Central memory CD4-positive, alpha-beta T cell (primary cell): ENCODE results near the gene ARID4B.
"Not testable (repeated sequence)": the region's sequence is repeated elsewhere in the genome, so short reads cannot be mapped to it uniquely, and the experiment has no call there.

Experiments
- DNase-seq: peaks from one replicate; pipeline ENCODE4 v3.0.0; 2022

ARID4B gene

DNA sequence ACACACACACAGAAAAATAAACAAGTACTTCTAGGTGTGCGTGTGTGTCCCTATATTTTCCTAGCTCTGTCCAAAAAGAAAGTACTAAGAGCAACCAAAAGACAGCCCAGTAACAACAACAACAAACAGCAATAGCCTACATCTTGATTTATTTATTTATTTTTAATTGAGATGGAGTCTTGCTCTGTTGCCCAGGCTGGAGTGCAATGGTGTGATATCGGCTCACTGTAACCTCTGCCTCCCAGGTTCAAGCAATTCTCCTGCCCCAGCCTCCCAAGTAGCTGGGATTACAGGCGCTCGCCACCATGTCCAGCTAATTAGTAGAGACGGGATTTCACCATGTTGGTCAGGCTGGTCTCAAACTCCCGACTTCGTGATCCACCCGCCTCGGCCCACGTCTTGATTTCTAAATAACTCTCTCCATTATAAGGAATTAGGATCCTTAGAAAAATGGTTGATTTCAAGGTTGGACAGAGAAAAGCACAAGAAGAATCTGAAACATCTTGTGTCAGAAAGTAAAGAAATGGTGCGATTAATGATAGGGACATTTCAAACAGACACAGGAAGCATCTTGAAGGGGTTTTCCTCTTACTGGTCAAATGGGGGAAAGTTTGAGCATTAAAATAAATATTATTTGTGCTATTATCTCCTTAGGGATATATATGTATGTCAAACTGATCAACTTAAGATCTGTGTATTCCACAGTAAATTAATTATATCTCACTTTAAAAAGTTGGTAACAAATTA lies 59.4 kb downstream of the ARID4B start:
- no peak for DNase-seq

DNA sequence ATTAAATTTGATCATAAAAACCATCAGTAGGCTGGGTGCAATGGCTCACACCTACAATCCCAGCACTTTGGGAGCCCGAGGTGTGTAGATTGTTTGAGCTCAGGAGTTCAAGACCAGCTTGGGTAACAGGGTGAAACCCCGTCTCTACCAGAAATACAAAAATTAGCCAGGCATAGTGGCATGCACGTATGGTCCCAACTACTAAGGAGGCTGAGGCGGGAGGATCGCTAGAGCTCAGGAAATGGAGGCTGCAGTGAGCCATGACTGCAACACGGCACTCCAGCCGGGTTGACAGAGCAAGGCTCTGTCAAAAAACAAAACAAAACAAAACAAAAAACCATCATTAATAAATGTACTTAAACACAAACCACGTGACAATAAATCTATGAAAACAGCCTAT lies 61.0 kb downstream of the ARID4B start:
- DNase-seq, result no peak

DNA sequence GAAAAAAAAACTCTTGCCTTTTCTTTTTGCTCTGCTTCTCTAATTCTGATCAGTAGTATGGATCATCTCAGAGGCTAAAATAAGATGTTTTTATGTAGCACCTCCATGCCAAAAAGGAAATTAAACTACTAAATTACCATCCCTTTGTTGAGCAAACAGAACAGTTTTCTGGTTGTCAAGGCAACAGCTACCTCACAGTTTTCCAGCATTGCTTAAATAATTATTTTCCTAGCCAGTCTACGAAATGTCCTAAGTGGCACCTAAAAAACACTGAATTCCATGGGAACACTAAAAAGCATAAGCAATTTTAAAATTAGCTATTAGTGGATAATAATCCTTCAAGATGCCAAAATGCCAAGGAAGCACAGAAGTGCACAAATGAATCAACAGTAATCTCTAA lies 61.7 kb downstream of the ARID4B start:
- DNase-seq, result no peak

DNA sequence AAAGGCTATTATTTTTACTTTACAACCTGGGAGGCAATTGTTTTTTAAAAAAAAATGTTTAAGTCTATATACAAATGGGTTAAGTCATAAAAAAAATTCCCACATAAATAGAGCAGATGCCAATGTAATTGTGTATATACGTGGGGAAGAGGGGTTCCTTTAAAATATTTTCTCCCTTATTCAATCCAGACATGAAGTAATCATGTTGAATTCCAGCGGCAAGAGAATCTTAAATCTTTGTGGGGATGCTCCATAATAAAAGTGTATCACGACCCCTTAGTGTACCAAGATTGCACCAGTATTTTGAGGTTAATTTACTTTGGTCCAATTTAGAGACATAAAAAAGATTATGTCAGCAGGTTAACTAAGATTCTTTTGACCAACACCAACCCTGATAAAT lies 62.1 kb downstream of the ARID4B start:
- DNase-seq, result no peak

DNA sequence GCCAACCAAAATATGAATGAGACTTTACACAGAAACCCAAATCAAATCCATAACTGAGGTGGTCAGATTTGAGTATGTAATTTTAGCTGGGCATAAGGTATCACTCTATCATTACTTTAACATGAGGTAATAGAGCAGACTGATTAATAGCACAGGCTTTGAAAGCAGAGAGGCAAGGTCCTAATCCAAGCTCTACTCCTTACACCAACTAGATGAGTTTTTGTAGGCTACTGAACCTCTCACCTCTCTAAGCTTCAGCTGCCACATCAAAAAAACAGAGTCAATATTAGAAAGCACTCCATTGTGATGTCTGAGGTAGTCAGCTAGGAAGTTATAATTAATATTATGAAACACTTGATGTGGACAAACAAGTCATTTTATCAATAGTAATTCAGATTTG lies 63.7 kb downstream of the ARID4B start:
- DNase-seq, result no peak

DNA sequence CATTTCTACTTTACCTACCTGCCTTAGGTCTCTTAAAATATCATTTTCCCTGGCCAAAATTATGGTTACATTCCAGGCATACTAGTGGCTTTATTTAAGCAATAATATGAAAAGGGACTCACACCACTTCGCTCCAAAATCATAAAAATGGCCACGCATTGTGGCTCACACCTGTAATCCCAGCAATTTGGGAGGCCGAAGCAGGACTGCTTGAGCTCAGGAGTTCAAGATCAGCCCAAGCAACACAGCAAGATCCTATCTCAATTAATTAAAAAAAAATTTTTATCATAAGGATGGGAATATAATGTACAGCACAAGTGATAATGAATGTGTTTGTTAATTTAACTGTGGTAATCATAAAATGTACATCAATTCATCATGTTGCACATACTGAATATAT lies 65.4 kb downstream of the ARID4B start:
- no peak for DNase-seq

DNA sequence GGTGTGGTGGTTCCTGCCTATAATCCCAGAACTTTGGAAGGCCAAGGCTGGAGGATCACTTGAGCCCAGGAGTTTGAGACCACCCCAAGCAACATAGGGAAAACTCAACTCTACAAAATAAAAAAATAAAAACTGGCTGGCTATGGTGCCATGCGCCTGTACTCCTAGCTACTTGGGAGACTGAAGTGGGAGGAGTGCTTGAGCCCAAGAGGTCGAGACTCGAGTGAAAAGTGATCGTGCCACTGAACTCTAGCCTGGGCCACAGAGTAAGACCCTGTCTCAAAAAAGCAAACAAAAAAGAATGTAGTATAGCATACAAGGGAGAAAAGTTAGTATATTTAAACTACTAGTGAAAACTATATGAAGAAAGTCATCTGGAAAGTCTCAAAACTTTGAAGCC lies 66.7 kb downstream of the ARID4B start:
- DNase-seq, result no peak

DNA sequence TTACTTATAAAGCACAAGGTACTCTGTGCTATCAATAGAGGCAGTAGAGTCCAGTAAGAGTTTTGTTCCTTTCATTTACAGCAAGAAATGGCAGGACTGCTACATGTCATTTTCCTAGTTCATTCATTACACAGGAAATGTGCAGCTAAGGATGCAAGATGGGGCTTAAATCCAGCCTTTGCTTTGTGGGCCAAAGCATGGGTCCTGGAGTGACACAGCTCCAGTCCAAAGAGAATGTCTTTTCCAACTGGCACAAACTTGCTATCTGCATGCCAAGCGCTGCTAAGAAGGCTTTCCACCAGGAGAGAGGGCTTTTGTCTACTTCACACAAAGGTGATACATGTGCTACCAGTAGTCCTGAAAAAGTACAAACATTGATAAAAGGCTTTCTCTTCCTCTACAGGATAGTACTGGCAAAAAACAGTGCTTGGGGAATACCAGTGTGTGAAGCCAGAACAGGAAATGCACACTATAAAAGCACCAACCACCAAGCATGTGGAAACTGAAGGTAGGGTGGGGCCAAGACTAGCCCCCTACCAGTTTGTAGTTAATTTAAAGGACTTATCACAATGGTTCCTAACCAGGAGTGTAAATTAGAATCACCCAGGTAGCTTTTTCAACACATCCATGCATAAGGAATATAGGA lies 68.7 kb downstream of the ARID4B start:
- DNase-seq, result no peak

DNA sequence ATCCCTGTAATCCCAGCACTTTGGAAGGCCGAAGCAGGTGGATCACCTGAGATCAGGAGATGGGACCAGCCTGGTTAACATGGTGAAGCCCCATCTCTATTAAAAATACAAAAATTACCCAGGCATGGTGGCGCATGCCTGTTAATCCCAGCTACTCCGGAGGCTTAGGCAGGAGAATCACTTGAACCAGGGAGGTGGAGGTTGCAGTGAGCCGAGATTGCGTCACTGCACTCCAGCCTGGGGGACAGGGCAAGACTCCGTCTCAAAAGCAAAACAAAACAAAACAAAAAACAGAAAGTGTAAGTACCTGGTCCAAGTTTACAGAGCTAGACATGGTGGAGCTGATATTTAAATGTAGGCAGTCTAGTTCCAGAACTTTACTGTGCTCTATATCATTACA lies 69.9 kb downstream of the ARID4B start:
- not testable (repeated sequence) for DNase-seq

DNA sequence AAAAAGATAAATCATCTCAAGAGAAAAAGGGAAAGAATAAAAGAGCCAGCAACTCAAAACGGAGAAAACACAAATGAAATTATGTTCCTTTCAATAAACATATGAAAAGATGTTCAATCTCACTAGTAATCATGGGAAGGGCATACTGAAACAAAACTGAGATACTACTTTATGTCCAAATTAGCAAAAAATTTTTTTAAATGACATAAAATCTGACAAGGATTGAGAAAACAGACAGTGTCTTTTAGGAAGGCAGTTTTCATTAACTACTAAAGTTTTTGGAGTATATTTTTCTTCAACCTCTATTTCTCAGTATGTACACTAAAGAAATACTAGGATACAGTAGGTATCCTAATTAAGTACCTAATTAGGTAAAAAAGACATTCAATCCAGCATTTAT lies 73.3 kb downstream of the ARID4B start:
- no peak for DNase-seq

DNA sequence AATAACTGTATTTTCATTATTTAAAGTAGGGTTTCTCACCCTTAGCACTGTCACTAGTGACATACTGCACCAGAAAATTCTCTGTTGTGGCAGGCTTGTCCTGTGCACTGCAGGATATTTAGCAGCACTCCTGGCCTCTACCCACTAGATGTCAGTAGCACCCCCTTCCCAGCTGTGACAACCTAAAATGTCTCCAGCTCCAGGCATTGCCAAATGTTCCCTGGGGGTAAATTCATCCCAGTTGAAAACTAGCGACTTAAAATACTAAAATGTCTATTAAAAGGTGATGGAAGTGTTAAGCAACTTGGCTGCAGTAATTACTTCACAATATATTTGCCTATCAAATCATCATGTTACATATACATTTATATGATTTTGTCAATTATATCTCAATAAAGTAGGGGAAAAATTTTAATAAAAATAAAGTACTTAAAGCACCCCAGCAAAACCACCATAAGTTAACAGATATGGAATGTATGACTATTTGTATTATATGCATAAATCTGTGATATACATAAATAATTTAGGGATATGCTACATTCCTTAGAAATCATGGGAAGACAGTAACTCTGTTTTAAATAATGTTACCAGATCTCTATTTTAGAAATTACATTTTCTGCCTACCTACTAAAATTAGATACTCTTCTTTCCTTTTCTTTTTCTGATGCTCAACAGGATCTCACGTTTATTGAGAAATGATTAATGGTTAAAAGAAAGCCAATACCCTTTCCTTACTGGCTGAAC lies 74.6 kb downstream of the ARID4B start:
- peak; percentile 60 for DNase-seq

DNA sequence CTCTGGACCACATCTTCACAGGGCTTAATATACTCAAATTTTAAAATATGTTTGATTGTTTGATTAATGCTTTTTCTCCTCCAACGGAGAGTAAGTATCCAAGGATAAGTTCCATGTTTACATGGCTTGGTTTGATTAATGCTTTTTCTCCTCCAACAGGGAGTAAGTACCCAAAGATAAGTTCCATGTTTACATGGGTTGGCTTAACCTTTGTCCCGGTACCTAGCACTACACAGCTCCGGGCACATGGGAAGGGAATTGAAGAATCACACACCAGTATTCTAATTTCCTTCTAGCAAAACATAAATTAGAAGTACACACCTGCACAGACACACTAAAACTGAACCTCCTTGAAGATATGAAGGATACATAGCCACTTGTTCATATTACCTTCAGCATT lies 77.5 kb downstream of the ARID4B start:
- DNase-seq, result no peak

DNA sequence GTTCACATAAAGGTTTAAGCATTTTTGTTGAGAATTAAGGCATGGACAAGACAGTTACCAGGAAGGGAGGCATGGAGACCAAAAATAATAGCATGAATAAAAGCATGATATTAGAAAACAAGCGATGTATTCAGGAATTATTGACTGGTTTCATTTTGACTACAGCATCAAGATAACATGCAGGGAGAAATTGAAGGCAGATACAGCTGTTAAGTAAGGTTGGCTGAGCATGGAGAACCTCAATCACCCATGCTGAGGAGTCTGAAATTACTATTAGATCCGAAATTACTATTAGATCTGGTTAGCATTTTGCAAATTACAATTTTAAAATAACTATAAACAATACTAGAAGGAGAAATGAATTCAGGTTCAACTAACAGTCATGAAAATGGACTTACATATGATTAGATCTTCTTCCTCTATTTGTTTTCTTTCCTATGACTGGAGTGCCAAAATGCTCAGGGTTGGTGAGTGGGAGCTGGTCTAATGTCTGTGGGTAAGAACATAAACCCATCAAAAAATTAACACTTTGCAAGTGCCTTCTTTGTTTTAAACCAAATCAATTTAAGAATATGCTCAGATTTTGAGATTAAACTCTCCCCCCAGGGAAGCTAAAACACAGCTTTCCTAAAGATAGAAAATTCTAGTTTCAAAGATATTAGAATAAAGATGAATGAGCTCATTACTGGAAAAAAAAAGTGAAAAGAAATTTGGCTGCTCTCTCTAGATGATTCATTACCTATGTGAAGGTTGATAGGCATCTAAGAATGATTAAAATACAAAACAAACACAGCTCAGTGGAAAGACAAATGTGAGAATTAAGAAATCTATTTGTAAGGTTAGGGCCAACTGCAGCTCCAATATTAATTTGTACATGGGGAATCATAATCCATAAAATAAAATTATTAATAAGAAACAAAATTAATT lies 81.7 kb downstream of the ARID4B start:
- no peak for DNase-seq

DNA sequence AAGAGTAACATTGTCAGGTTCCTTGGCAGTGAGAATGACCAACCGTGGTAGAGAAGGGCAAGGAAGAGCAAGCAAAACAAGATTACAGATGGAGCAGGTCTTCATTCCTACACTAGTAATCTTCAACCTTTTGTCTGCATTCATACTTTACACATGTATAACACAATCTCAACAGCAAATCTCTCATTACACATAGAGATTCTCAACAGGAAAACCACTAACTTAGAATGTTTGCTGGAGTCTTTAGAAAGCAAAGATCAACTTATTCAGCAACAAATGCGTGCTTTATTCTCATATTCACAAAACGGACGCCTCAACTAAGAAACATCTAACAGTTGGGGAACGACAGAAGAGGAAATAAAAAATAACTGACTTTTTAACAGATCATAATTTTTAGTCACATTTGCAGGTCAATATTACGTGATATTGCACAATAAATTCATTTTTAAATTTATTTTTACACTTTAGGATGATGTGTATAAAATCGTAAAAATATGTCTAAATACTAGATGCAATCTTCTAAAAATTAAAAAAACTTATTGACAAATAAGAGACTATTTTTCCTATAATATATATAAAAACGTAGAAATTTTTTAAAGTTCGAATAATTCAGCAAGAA lies 82.9 kb downstream of the ARID4B start:
- DNase-seq, result no peak

DNA sequence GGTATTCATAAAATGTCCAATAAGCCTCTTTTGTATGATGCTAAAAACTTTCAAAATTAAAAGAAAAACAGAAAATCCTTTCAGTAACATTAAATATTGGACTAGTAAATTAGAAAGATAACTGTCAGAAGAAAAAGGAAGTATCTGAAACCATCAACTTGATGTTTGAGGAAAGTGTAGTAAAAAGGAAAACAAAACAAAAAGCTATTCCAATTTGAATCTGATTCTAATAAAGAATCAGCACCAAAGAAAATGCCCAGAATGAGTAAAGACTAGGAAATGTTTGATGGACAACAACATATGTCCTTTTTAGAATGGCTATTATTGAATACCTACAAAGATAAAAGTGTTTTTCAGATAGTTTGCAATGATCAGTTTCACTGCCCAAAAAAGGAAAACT lies 87.0 kb downstream of the ARID4B start:
- DNase-seq, result no peak

DNA sequence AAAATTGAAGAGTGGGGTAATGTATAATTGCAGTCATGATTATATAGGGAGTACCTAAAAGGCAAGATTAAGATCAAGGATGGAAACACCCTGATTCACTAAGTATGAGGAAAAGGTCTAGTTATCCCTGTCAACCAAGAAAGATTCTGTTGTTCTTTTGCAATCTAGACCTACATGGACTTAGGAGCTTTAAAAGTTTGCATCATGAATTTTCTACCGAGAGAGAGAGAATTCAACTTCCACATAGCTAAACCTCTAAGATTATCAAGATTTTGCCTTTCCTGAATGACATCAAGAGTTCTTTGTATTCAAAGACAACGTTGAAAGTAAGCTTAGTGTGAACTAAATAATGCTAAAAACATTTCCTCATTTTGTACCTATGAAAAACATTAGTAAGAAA lies 88.1 kb downstream of the ARID4B start:
- DNase-seq, result no peak

DNA sequence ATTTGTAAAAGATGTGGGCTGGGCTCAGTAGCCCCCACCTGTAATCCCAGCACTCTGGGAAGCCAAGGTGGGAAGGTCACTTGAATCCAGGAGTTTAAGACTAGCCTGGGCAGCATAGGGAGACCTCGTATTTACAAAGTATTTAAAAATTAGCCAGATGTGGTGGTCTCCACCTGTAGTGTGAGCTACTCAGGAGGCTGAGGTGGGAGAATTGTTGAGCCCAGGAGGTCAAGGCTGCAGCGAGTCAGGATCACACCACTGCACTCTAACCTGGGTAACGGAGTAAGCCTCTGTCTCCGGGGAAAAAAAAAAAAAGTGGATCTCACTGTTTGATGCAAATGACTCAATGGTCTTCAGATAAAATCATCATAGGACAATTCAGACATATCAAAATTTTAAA lies 89.4 kb downstream of the ARID4B start:
- DNase-seq, result no peak

DNA sequence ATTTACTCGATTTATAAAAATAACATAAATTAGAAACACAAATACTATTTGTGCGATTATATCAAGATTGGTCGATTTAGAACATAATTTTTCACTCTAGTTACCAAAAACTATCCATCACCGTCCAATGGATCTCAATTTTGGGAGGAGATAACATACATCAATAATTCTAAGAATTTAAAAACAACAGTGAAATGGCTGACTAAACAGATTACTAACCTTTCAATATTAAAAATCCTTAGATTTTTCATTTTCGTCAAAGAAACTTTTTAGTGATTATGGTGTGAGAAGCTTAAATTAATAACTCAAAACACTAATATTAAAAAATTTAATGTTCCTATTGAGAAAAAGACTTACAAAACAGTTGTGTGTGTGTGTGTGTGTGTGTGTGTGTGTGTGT lies 91.9 kb downstream of the ARID4B start:
- DNase-seq, result no peak

DNA sequence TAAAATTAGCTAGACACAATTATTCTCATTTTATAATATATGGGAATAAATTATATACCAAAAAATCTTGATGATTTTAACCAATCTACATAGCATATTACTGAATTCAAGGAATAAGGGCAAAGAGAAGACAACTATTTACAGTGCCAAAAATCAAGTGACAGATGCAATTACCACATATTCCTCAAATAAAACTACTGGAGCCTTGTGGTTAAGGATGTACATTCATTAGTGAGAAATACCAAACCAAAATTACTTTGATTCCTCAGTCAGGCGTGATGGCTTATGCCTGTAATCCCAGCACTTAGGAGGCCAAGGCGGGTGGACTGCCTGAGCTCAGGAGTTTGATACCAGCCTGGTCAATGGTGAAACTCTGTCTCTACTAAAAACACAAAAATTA lies 98.1 kb downstream of the ARID4B start:
- no peak for DNase-seq

DNA sequence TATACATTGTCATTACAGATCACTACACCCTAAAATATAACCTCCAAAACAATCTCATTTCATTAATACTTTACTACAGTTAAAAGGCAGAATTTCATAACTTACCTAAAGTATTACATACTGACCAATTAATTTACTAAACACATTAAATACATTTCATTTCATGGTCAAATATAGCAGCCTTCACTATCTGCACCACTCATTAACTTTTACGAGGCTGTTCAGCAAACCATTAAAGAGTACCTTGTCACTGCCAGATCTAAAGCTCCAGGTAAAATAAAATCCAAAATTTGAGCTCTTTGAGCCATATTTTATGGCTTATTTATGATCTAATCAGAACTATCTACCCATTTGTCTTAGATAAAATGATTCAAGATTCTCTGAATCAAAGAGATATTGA lies 100.6 kb downstream of the ARID4B start:
- DNase-seq, result no peak

DNA sequence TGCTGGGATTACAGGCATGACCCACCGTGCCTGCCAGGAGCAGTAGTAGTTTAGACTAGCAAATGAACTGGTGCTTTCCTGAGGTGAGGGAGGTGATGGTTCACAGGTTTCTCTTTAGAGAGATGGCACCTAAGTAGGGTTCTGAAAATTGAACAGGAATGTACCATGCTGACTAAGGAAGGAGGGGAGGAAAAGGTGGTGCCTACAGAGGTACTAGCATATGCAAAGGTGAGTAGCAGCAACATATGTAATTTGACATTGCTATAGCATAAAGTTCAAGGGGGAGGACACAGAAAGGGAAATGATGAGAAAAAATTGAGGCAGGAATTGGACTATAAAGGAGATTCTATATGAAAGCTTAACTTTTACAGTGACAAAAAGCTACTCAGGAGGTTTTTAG lies 101.0 kb downstream of the ARID4B start:
- DNase-seq, result no peak

DNA sequence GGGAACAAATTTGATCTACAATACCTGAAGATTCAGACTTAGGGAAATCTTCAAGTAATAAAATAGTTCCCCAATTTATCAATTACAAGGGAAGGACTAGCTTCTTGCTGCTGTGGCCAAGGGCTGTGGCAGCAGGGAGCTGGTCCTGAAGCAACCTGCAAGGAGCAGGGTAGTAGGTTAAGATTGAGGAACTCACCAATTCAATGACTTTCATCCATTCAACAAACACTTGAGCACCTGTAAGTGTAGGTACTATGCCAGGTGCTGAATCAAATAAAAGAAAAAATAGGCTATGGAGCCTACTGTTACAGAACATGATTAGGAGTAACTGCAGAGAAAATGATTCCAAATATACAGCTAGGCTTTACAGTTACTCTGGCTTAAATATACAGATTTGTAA lies 102.7 kb downstream of the ARID4B start:
- DNase-seq, result no peak
